ENCODE measurements around the gene ALAS1. TPM values are rescaled to one million over a fixed set of nuclear protein-coding genes. Genes with fewer than 3 reads are reported as not detected.
A peak's percentile ranks its signal among the peaks of the same experiment; 100 is the strongest.

ALAS1 gene
- total and polyA plus RNA-seq, 4 donors = 38.7 to 85.1 (median 57.2) TPM

- Histone ChIP-seq H3K27ac (ENCODE audit: low read depth in 1 of 2, low read length in 1 of 2) (no peak overlapping the region), H3K4me1 (ENCODE audit: control insufficient read depth in 5 of 5, insufficient read depth in 5 of 5, low read length in 5 of 5) (peaks cover 0 to 10% (median 7%) of the 10 kb centered on the region in 5 donors), H3K27me3 (ENCODE audit: control insufficient read depth in 3 of 3, insufficient read depth in 3 of 3, low read length in 2 of 3) (no peaks in the 10 kb centered on the region), H3K9ac (ENCODE audit: insufficient read depth in 1 of 2, low read length in 2 of 2) (no peak overlapping the region), H3K36me3 (ENCODE audit: control insufficient read depth in 4 of 4, insufficient read depth in 4 of 4, low read length in 4 of 4) (no peaks in the 10 kb centered on the region), H3K4me3 (no peak overlapping the region), H3K9me3 (ENCODE audit: control insufficient read depth in 4 of 4, insufficient read depth in 3 of 4, low read length in 3 of 4) (no peaks in the 10 kb centered on the region)
- TF ChIP-seq CTCF (IDR thresholded peaks at IDR 0.05; ENCODE audit: control extremely low read depth, extremely low read depth) = no peak
- DNase-seq = no peak
- peak; percentile 20 for ATAC-seq (ENCODE audit: insufficient read depth, low FRiP score)
- WGBS, 2 donors = 69 to 76% methylated on average over 5 of the region's 5 CpGs
These were observed 15.8 kb upstream of the ALAS1 start for GRCh38 chr3:52182196-52182595.

GRCh38 chr3:52182691-52183090, 15.3 kb upstream of the ALAS1 start:
- Histone ChIP-seq H3K27me3 (ENCODE audit: control insufficient read depth in 3 of 3, insufficient read depth in 3 of 3, low read length in 2 of 3) (no peaks in the 10 kb centered on the region), H3K4me1 (ENCODE audit: control insufficient read depth in 5 of 5, insufficient read depth in 5 of 5, low read length in 5 of 5) (peaks cover 0 to 10% (median 3%) of the 10 kb centered on the region in 5 donors), H3K4me3 (no peak overlapping the region), H3K9me3 (ENCODE audit: control insufficient read depth in 4 of 4, insufficient read depth in 3 of 4, low read length in 3 of 4) (no peaks in the 10 kb centered on the region), H3K27ac (ENCODE audit: low read depth in 1 of 2, low read length in 1 of 2) (no peak overlapping the region), H3K9ac (ENCODE audit: insufficient read depth in 1 of 2, low read length in 2 of 2) (no peak overlapping the region), H3K36me3 (ENCODE audit: control insufficient read depth in 4 of 4, insufficient read depth in 4 of 4, low read length in 4 of 4) (no peaks in the 10 kb centered on the region)
- TF ChIP-seq CTCF (IDR thresholded peaks at IDR 0.05; ENCODE audit: control extremely low read depth, extremely low read depth) = no peak
- ATAC-seq (ENCODE audit: insufficient read depth, low FRiP score) = no peak
- WGBS, 2 donors = 93 to 94% methylated on average over 4 of the region's 4 CpGs
- DNase-seq = no peak

GRCh38 chr3:52183786-52184445, 14.0 kb upstream of the ALAS1 start:
- WGBS, 2 donors = 64 to 81% methylated on average over 7 of the region's 7 CpGs
- no peak overlapping the region for H3K9ac ChIP-seq (ENCODE audit: insufficient read depth in 1 of 2, low read length in 2 of 2)
- ATAC-seq (ENCODE audit: insufficient read depth, low FRiP score) (no peak), DNase-seq (no peak)
- H3K36me3 ChIP-seq (ENCODE audit: control insufficient read depth in 4 of 4, insufficient read depth in 4 of 4, low read length in 4 of 4) = no peaks in the 10 kb centered on the region
- peaks cover 0 to 7% (median 4%) of the 10 kb centered on the region in 5 donors for H3K4me1 ChIP-seq (ENCODE audit: control insufficient read depth in 5 of 5, insufficient read depth in 5 of 5, low read length in 5 of 5)
- H3K4me3 ChIP-seq = no peak overlapping the region
- no peak for TF ChIP-seq CTCF (IDR thresholded peaks at IDR 0.05; ENCODE audit: control extremely low read depth, extremely low read depth)
- peak overlapping the region in 1 of 2 donors; percentile 30 for H3K27ac ChIP-seq (ENCODE audit: low read depth in 1 of 2, low read length in 1 of 2)
- no peaks in the 10 kb centered on the region for H3K27me3 ChIP-seq (ENCODE audit: control insufficient read depth in 3 of 3, insufficient read depth in 3 of 3, low read length in 2 of 3)
- H3K9me3 ChIP-seq (ENCODE audit: control insufficient read depth in 4 of 4, insufficient read depth in 3 of 4, low read length in 3 of 4) = no peaks in the 10 kb centered on the region

- Histone ChIP-seq H3K27me3 (ENCODE audit: control insufficient read depth in 3 of 3, insufficient read depth in 3 of 3, low read length in 2 of 3) (no peaks in the 10 kb centered on the region), H3K4me1 (ENCODE audit: control insufficient read depth in 5 of 5, insufficient read depth in 5 of 5, low read length in 5 of 5) (peaks cover under 1 to 11% (median 4%) of the 10 kb centered on the region in 5 donors), H3K36me3 (ENCODE audit: control insufficient read depth in 4 of 4, insufficient read depth in 4 of 4, low read length in 4 of 4) (no peaks in the 10 kb centered on the region), H3K9me3 (ENCODE audit: control insufficient read depth in 4 of 4, insufficient read depth in 3 of 4, low read length in 3 of 4) (no peaks in the 10 kb centered on the region), H3K27ac (ENCODE audit: low read depth in 1 of 2, low read length in 1 of 2) (no peak overlapping the region), H3K4me3 (no peak overlapping the region), H3K9ac (ENCODE audit: insufficient read depth in 1 of 2, low read length in 2 of 2) (no peak overlapping the region)
- DNase-seq (no peak), ATAC-seq (ENCODE audit: insufficient read depth, low FRiP score) (no peak)
- WGBS, 2 donors = 91 to 96% methylated on average over 8 of the region's 8 CpGs
- no peak for TF ChIP-seq CTCF (IDR thresholded peaks at IDR 0.05; ENCODE audit: control extremely low read depth, extremely low read depth)
These were observed 13.3 kb upstream of the ALAS1 start for GRCh38 chr3:52184690-52185089.

All from lung (tissue), 12 donors.